Measurements from ENCODE around the gene MACROH2A1.
A peak's percentile ranks its signal among the peaks of the same experiment; 100 is the strongest.

Gene MACROH2A1

GRCh38 chr5:135371622-135372232 is 27.3 kb downstream of the MACROH2A1 start:
- no peak for ATAC-seq (ENCODE audit: insufficient read depth, low read depth)
- Histone ChIP-seq H3K4me1 (ENCODE audit: insufficient read depth, low read length) (peaks cover 92% of the 10 kb centered on the region), H3K27ac (ENCODE audit: low read length) (peak overlapping the region; percentile 98), H3K9me3 (ENCODE audit: insufficient read depth, low read length, severe bottlenecking) (no peaks in the 10 kb centered on the region), H3K9ac (ENCODE audit: low read depth, low read length) (peak overlapping the region; percentile 53; the same call in 1 of the 2 replicates), H2AFZ (ENCODE audit: low read depth, low read length) (no peak overlapping the region), H3K4me3 (ENCODE audit: low read depth in 1 of 2, low read length in 2 of 2) (no peak overlapping the region), H4K20me1 (ENCODE audit: insufficient read depth, low read length) (peaks cover 71% of the 10 kb centered on the region), H3K36me3 (ENCODE audit: insufficient read depth, low read length) (peaks cover 98% of the 10 kb centered on the region), H3K27me3 (ENCODE audit: insufficient read depth, low read length, poor library complexity) (no peaks in the 10 kb centered on the region), H3K79me2 (ENCODE audit: insufficient read depth, low read length) (peaks cover 100% of the 10 kb centered on the region), H3K4me2 (ENCODE audit: insufficient read depth, low read length) (no peak overlapping the region)
- no peak for DNase-seq
- TF ChIP-seq CTCF (IDR thresholded peaks at IDR 0.05; ENCODE audit: borderline replicate concordance, extremely low read depth, low read length, poor library complexity, severe bottlenecking): no peak
- no peak for TF ChIP-seq EZH2 (IDR thresholded peaks at IDR 0.05; ENCODE audit: borderline replicate concordance, low read depth, low read length, severe bottlenecking)

GRCh38 chr5:135369952-135370351 is 29.1 kb downstream of the MACROH2A1 start:
- peaks cover 98% of the 10 kb centered on the region for H3K36me3 ChIP-seq (ENCODE audit: insufficient read depth, low read length)
- H3K4me2 ChIP-seq (ENCODE audit: insufficient read depth, low read length): no peak overlapping the region
- no peaks in the 10 kb centered on the region for H3K27me3 ChIP-seq (ENCODE audit: insufficient read depth, low read length, poor library complexity)
- H3K9ac ChIP-seq (ENCODE audit: low read depth, low read length): no peak overlapping the region
- peaks cover 100% of the 10 kb centered on the region for H3K79me2 ChIP-seq (ENCODE audit: insufficient read depth, low read length)
- no peaks in the 10 kb centered on the region for H3K9me3 ChIP-seq (ENCODE audit: insufficient read depth, low read length, severe bottlenecking)
- H4K20me1 ChIP-seq (ENCODE audit: insufficient read depth, low read length): peaks cover 60% of the 10 kb centered on the region
- DNase-seq: no peak
- no peak for ATAC-seq (ENCODE audit: insufficient read depth, low read depth)
- peaks cover 92% of the 10 kb centered on the region for H3K4me1 ChIP-seq (ENCODE audit: insufficient read depth, low read length)
- peak overlapping the region; percentile 49 for H3K27ac ChIP-seq (ENCODE audit: low read length)
- no peak overlapping the region for H3K4me3 ChIP-seq (ENCODE audit: low read depth in 1 of 2, low read length in 2 of 2)
- TF ChIP-seq CTCF (IDR thresholded peaks at IDR 0.05; ENCODE audit: borderline replicate concordance, extremely low read depth, low read length, poor library complexity, severe bottlenecking) (no peak), EZH2 (IDR thresholded peaks at IDR 0.05; ENCODE audit: borderline replicate concordance, low read depth, low read length, severe bottlenecking) (no peak)
- H2AFZ ChIP-seq (ENCODE audit: low read depth, low read length): no peak overlapping the region

- Histone ChIP-seq H3K79me2 (ENCODE audit: insufficient read depth, low read length) (peaks cover 94% of the 10 kb centered on the region), H3K4me2 (ENCODE audit: insufficient read depth, low read length) (no peak overlapping the region)
- ATAC-seq (ENCODE audit: insufficient read depth, low read depth): no peak
Observed at GRCh38 chr5:135367554-135367953, 31.5 kb downstream of the MACROH2A1 start.

More at GRCh38 chr5:135367554-135367953, 31.5 kb downstream of the MACROH2A1 start:
- TF ChIP-seq CTCF (IDR thresholded peaks at IDR 0.05; ENCODE audit: borderline replicate concordance, extremely low read depth, low read length, poor library complexity, severe bottlenecking) (no peak), EZH2 (IDR thresholded peaks at IDR 0.05; ENCODE audit: borderline replicate concordance, low read depth, low read length, severe bottlenecking) (no peak)
- peaks cover 80% of the 10 kb centered on the region for H3K4me1 ChIP-seq (ENCODE audit: insufficient read depth, low read length)
- peaks cover 94% of the 10 kb centered on the region for H3K36me3 ChIP-seq (ENCODE audit: insufficient read depth, low read length)
- no peaks in the 10 kb centered on the region for H3K9me3 ChIP-seq (ENCODE audit: insufficient read depth, low read length, severe bottlenecking)
- no peak for DNase-seq
- H4K20me1 ChIP-seq (ENCODE audit: insufficient read depth, low read length): peaks cover 44% of the 10 kb centered on the region
- no peak overlapping the region for H3K4me3 ChIP-seq (ENCODE audit: low read depth in 1 of 2, low read length in 2 of 2)
- peak overlapping the region; percentile 49 for H3K27ac ChIP-seq (ENCODE audit: low read length)
- no peak overlapping the region for H2AFZ ChIP-seq (ENCODE audit: low read depth, low read length)
- no peaks in the 10 kb centered on the region for H3K27me3 ChIP-seq (ENCODE audit: insufficient read depth, low read length, poor library complexity)
- H3K9ac ChIP-seq (ENCODE audit: low read depth, low read length): no peak overlapping the region

Measured in DND-41 (cell line).